MM.1S (cell line): ENCODE results near the gene GCN1.

Experiments used
- DNase-seq: peaks from one replicate; pipeline ENCODE4 v3.0.0-alpha.2; 2015
- H2AFZ ChIP-seq: fragments of 300-600 bp; sonication (generic); 2 replicates; pipeline ENCODE4 v1.6.0; 2016; ENCODE audit warnings: antibody characterized with exemption, low read length
- H3F3A ChIP-seq: fragments of 300-600 bp; sonication (generic); 2 replicates; pipeline ENCODE4 v1.6.1; 2016; ENCODE audit warnings: mild to moderate bottlenecking, antibody characterized with exemption, low read length, moderate library complexity, mixed read lengths; ENCODE audit not compliant: insufficient read depth
- H3K27ac ChIP-seq: fragments of 300-600 bp; sonication (generic); 2 replicates; pipeline ENCODE4 v1.5.1; 2016; ENCODE audit warnings: mild to moderate bottlenecking, low read length
- H3K27me3 ChIP-seq: fragments of 300-600 bp; sonication (generic); replicated peaks from 2 replicates; pipeline ENCODE4 v1.6.0; 2016; ENCODE audit warnings: low read length; ENCODE audit not compliant: insufficient read depth
- H3K36me3 ChIP-seq: fragments of 300-600 bp; sonication (generic); replicated peaks from 2 replicates; pipeline ENCODE4 v1.6.1; 2016; ENCODE audit warnings: mild to moderate bottlenecking, low read length, mixed read lengths; ENCODE audit not compliant: insufficient read depth
- H3K4me1 ChIP-seq: fragments of 300-600 bp; sonication (generic); 2 replicates; pipeline ENCODE4 v1.6.1; 2016; ENCODE audit warnings: low read length, mixed read lengths
- H3K4me2 ChIP-seq: fragments of 300-600 bp; sonication (generic); 2 replicates; pipeline ENCODE4 v1.6.0; 2016; ENCODE audit warnings: low read depth, low read length
- H3K4me3 ChIP-seq: fragments of 300-600 bp; sonication (generic); 2 replicates; pipeline ENCODE4 v1.5.1; 2016; ENCODE audit warnings: low read length, mixed read lengths
- H3K79me2 ChIP-seq: fragments of 300-600 bp; sonication (generic); 2 replicates; pipeline ENCODE4 v1.6.1; 2016; ENCODE audit warnings: mixed run types, low read length, mixed read lengths
- H3K9ac ChIP-seq: fragments of 300-600 bp; sonication (generic); 2 replicates; pipeline ENCODE4 v1.6.1; 2016; ENCODE audit warnings: low read length, mixed read lengths
- H3K9me2 ChIP-seq: fragments of 300-600 bp; sonication (generic); replicated peaks from 2 replicates; pipeline ENCODE4 v1.6.1; 2016; ENCODE audit warnings: mild to moderate bottlenecking, low read length, mixed read lengths; ENCODE audit not compliant: insufficient read depth
- H3K9me3 ChIP-seq: fragments of 300-600 bp; sonication (generic); replicated peaks from 2 replicates; pipeline ENCODE4 v1.6.1; 2016; ENCODE audit warnings: mild to moderate bottlenecking, low read length, mixed read lengths; ENCODE audit not compliant: insufficient read depth
- H4K20me1 ChIP-seq: fragments of 300-600 bp; sonication (generic); 2 replicates; pipeline ENCODE4 v1.6.1; 2016; ENCODE audit warnings: mild to moderate bottlenecking, low read length, moderate library complexity, mixed read lengths; ENCODE audit not compliant: insufficient read depth
- CTCF ChIP-seq: fragments of 300-600 bp; sonication (generic); IDR thresholded peaks from 2 replicates; pipeline ENCODE4 v1.5.1; 2016; ENCODE audit warnings: antibody characterized with exemption, low read length, mixed read lengths
- EZH2 ChIP-seq: fragments of 300-600 bp; sonication (generic); optimal IDR thresholded peaks from 2 replicates; pipeline ENCODE3; 2017; ENCODE audit warnings: low read depth, mild to moderate bottlenecking, antibody characterized with exemption, low read length, mixed read lengths
- EZH2phosphoT487 ChIP-seq: fragments of 300-600 bp; sonication (generic); IDR thresholded peaks from 2 replicates; pipeline ENCODE4 v1.6.1; 2018; ENCODE audit warnings: antibody characterized with exemption, low read length

GCN1 gene

GRCh38 chr12:120121766-120122293, 72.7 kb downstream of the GCN1 start:
- Histone ChIP-seq H3K36me3 (no peaks in the 10 kb centered on the region), H3K79me2 (peaks cover 10% of the 10 kb centered on the region), H3K27ac (peak overlapping the region; percentile 64; the same call in 1 of the 2 replicates), H3K4me2 (peak overlapping the region; percentile 73), H3K9me2 (no peaks in the 10 kb centered on the region), H3F3A (peaks cover 47% of the 10 kb centered on the region), H3K9me3 (no peaks in the 10 kb centered on the region), H3K9ac (no peak overlapping the region), H3K4me3 (peak overlapping the region; percentile 33; the same call in 1 of the 2 replicates), H3K4me1 (peaks cover 33% of the 10 kb centered on the region), H4K20me1 (no peaks in the 10 kb centered on the region), H2AFZ (no peak overlapping the region), H3K27me3 (no peaks in the 10 kb centered on the region)
- DNase-seq, result peak; percentile 59
- TF ChIP-seq EZH2 (no peak), EZH2phosphoT487 (no peak), CTCF (no peak)

- Histone ChIP-seq H3K36me3 (no peaks in the 10 kb centered on the region), H3K9me2 (no peaks in the 10 kb centered on the region), H3K9ac (0 out of 2 replicates have a peak overlapping the region, but pooled peaks have one; percentile 6), H3K27ac (peak overlapping the region; percentile 64; the same call in 1 of the 2 replicates), H3K27me3 (no peaks in the 10 kb centered on the region), H3K4me1 (peaks cover 33% of the 10 kb centered on the region), H3K79me2 (peaks cover 10% of the 10 kb centered on the region), H4K20me1 (no peaks in the 10 kb centered on the region), H3K9me3 (no peaks in the 10 kb centered on the region), H2AFZ (no peak overlapping the region), H3F3A (peaks cover 47% of the 10 kb centered on the region), H3K4me2 (peak overlapping the region; percentile 73), H3K4me3 (peak overlapping the region; percentile 33; the same call in 1 of the 2 replicates)
- DNase-seq, result no peak
- TF ChIP-seq CTCF, result no peak
- TF ChIP-seq EZH2, result no peak
- no peak for TF ChIP-seq EZH2phosphoT487
These were observed 73.2 kb downstream of the GCN1 start for GRCh38 chr12:120121343-120121742.

GRCh38 chr12:120119271-120119973, 75.1 kb downstream of the GCN1 start:
- Histone ChIP-seq H3K79me2 (peaks cover 28% of the 10 kb centered on the region), H3K4me1 (peaks cover 41% of the 10 kb centered on the region), H4K20me1 (no peaks in the 10 kb centered on the region), H3F3A (peaks cover 46% of the 10 kb centered on the region), H2AFZ (no peak overlapping the region), H3K9ac (no peak overlapping the region), H3K27ac (peak overlapping the region; percentile 95; the same call in 1 of the 2 replicates), H3K4me2 (peak overlapping the region; percentile 81; the same call in 1 of the 2 replicates), H3K27me3 (no peaks in the 10 kb centered on the region), H3K4me3 (no peak overlapping the region), H3K9me3 (no peaks in the 10 kb centered on the region), H3K9me2 (no peaks in the 10 kb centered on the region), H3K36me3 (no peaks in the 10 kb centered on the region)
- peak; percentile 36 for DNase-seq
- TF ChIP-seq EZH2 (no peak), CTCF (no peak), EZH2phosphoT487 (no peak)
